ENCODE measurements around the gene NOL9. TPM values are rescaled to one million over a fixed set of nuclear protein-coding genes. Genes with fewer than 3 reads are reported as not detected.

NOL9 gene
- total and polyA plus RNA-seq, 9 of the 15 experiments (the other 6 are each of a cell fraction or from before 2014, with no cell fraction given), result 5.6 to 76.5 (median 47.3) TPM

GRCh38 chr1:6495540-6496364, 58.6 kb downstream of the NOL9 start (continued):
- TF ChIP-seq TEAD2 (tag; IDR thresholded peaks at IDR 0.05) (no peak), C11orf30 (IDR thresholded peaks at IDR 0.05; ENCODE audit: low read depth) (no peak), CREB5 (CRISPR knock-in tag; IDR thresholded peaks at IDR 0.05) (no peak), RCOR1 (IDR thresholded peaks at IDR 0.05; ENCODE audit: borderline replicate concordance in 1 of 2, low read depth in 2 of 2, low read length in 2 of 2) (no peak), SOX6 (IDR thresholded peaks at IDR 0.05) (0 out of 2 replicates have a peak, but pooled peaks have one; percentile 25), RHOXF2B (CRISPR knock-in tag; conservative IDR thresholded peaks at IDR 0.05) (no peak), MTF1 (CRISPR knock-in tag; IDR thresholded peaks at IDR 0.05; ENCODE audit: borderline replicate concordance) (no peak), RBM34 (IDR thresholded peaks at IDR 0.05; ENCODE audit: borderline replicate concordance, insufficient read depth, low read length) (no peak), TARDBP (IDR thresholded peaks at IDR 0.05) (no peak), MCM5 (IDR thresholded peaks at IDR 0.05; ENCODE audit: low read depth) (no peak), POLR2AphosphoS5 (IDR thresholded peaks at IDR 0.05; ENCODE audit: control insufficient read depth, insufficient read depth, low read depth, low read length) (no peak), NCOA4 (IDR thresholded peaks at IDR 0.05; ENCODE audit: partially characterized antibody) (no peak), MAFG (tag; conservative IDR thresholded peaks at IDR 0.05) (no peak), SUPT5H (IDR thresholded peaks at IDR 0.05) (no peak), GTF2A2 (tag; IDR thresholded peaks at IDR 0.05) (no peak), ZNF395 (CRISPR knock-in tag; IDR thresholded peaks at IDR 0.05) (no peak), ZNF778 (CRISPR knock-in tag; IDR thresholded peaks at IDR 0.05) (no peak), CREB3 (tag; conservative IDR thresholded peaks at IDR 0.05; ENCODE audit: low read depth) (no peak), STAT6 (CRISPR knock-in tag; IDR thresholded peaks at IDR 0.05) (no peak), SMAD2 (IDR thresholded peaks at IDR 0.05; ENCODE audit: low read depth, low read length) (no peak), ARID2 (IDR thresholded peaks at IDR 0.05) (no peak), MAFK (IDR thresholded peaks at IDR 0.05; ENCODE audit: low read length) (no peak), ARHGAP35 (IDR thresholded peaks at IDR 0.05; ENCODE audit: partially characterized antibody) (no peak), CGGBP1 (CRISPR knock-in tag; IDR thresholded peaks at IDR 0.05) (no peak)
